Activated naive CD4-positive, alpha-beta T cell treated with anti-CD3 and anti-CD28 coated beads for 36 hours (primary cell): ENCODE data around the gene SERTM1. TPM values are rescaled to one million over a fixed set of nuclear protein-coding genes. Genes with fewer than 3 reads are reported as not detected.

Experiments used
- CTCF ChIA-PET: fragments of 350-600 bp; sonication (Branson Sonifier 250); formaldehyde crosslinking; loops from one replicate; lab custom pipeline; 2021; ENCODE audit warnings: antibody characterized with exemption; lab: Charles Lee
- DNase-seq: peaks from one replicate; pipeline ENCODE4 v3.0.0-alpha.2; 2020
- H3K27ac Mint-ChIP-seq: one replicate; pipeline ENCODE4 v1.8.0; 2021; ENCODE audit warnings: mild to moderate bottlenecking, mixed read lengths
- H3K27me3 Mint-ChIP-seq: one replicate; pipeline ENCODE4 v1.8.0; 2021; ENCODE audit warnings: low read depth, mixed read lengths
- H3K36me3 Mint-ChIP-seq: one replicate; pipeline ENCODE4 v1.8.0; 2021; ENCODE audit warnings: low read depth, mixed read lengths
- H3K4me1 Mint-ChIP-seq: one replicate; pipeline ENCODE4 v1.8.0; 2021; ENCODE audit warnings: low read depth, mixed read lengths
- H3K4me3 Mint-ChIP-seq: one replicate; pipeline ENCODE4 v1.8.0; 2021; ENCODE audit warnings: mild to moderate bottlenecking, moderate library complexity, mixed read lengths
- H3K9me3 Mint-ChIP-seq: one replicate; pipeline ENCODE4 v1.8.0; 2021; ENCODE audit warnings: mixed read lengths
- intact Hi-C: fragments of 100-400 bp; cut with micrococcal nuclease; formaldehyde crosslinking; loops from one replicate; pipeline ENCODE4 v1.15.1; 2023
- total RNA-seq, 2 experiments: library from RNA; stranded (reverse); gene quantifications; one replicate each; pipeline ENCODE4 v1.2.3, GENCODE V29; 2021

SERTM1 gene
- total RNA-seq, 2 experiments from 2014 or later = not detected

- CTCF ChIA-PET = interaction anchor here (0.6 kb wide), 1 partner anchor 398 kb away, joined by 4 read pairs; no protein-coding TSS in a partner anchor
- Mint-ChIP-seq H3K4me3 (no peak overlapping the region), H3K27ac (no peak overlapping the region), H3K4me1 (no peaks in the 10 kb centered on the region), H3K9me3 (no peaks in the 10 kb centered on the region), H3K27me3 (peaks cover 14% of the 10 kb centered on the region), H3K36me3 (no peaks in the 10 kb centered on the region)
- intact Hi-C loops = no loop called here
- no peak for DNase-seq
These were observed 7.1 kb downstream of the SERTM1 start for GRCh38 chr13:36680913-36681312.

GRCh38 chr13:36681894-36682624, 8.2 kb downstream of the SERTM1 start:
- no peaks in the 10 kb centered on the region for H3K9me3 Mint-ChIP-seq
- DNase-seq = no peak
- intact Hi-C loops = no loop called here
- no peaks in the 10 kb centered on the region for H3K36me3 Mint-ChIP-seq
- H3K4me3 Mint-ChIP-seq = no peak overlapping the region
- H3K27ac Mint-ChIP-seq = no peak overlapping the region
- peaks cover 12% of the 10 kb centered on the region for H3K27me3 Mint-ChIP-seq
- no peaks in the 10 kb centered on the region for H3K4me1 Mint-ChIP-seq
- CTCF ChIA-PET = interaction anchor here (0.7 kb wide), 1 partner anchor 14 kb away, joined by 3 read pairs; no protein-coding TSS in a partner anchor

GRCh38 chr13:36683701-36684100, 9.9 kb downstream of the SERTM1 start:
- Mint-ChIP-seq H3K4me3 (no peak overlapping the region), H3K36me3 (no peaks in the 10 kb centered on the region), H3K27ac (no peak overlapping the region), H3K4me1 (no peaks in the 10 kb centered on the region), H3K9me3 (no peaks in the 10 kb centered on the region), H3K27me3 (peaks cover 12% of the 10 kb centered on the region)
- intact Hi-C loops = no loop called here
- CTCF ChIA-PET = interaction anchor here (1.3 kb wide), 1 partner anchor 51 kb away, joined by 5 read pairs; no protein-coding TSS in a partner anchor
- DNase-seq = no peak

GRCh38 chr13:36685927-36686326, 12.1 kb downstream of the SERTM1 start:
- Mint-ChIP-seq H3K4me3 (no peak overlapping the region), H3K4me1 (no peaks in the 10 kb centered on the region), H3K27ac (no peak overlapping the region), H3K36me3 (no peaks in the 10 kb centered on the region), H3K9me3 (no peaks in the 10 kb centered on the region), H3K27me3 (peaks cover 13% of the 10 kb centered on the region)
- CTCF ChIA-PET = interaction anchor here (0.6 kb wide), 1 partner anchor 54 kb away, joined by 4 read pairs; no protein-coding TSS in a partner anchor
- DNase-seq = no peak
- intact Hi-C loops = no loop called here

DNA sequence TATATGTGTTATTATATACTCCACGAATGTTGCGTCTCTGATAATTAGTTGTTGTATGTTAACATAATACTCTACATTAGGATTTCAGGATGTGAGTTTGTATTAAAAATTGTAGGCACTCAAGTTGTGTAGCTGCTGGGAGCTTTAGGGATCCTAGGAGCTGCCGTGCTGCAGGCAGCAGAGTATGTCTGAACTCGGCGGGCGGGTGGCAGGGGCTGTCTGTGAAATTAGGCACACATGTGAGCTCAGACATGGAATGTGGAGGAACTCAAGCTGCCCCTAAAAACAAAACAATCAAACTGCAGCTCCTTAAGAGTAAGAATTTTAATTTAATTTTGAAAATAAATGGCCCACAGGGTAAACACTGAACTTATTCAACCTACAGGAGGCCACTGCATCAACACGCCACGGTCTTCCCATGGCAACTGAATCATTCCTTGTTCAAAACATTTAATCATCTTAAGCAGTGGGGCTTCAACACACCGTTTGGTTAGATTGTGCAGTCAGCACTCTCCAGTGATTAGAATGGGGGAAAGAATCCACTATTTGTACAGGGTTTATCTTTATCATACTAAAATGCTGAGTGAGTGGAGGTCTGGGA, 22.7 kb downstream of the SERTM1 start:
- Mint-ChIP-seq H3K27ac (no peak overlapping the region), H3K4me3 (no peak overlapping the region), H3K9me3 (peaks cover 1% of the 10 kb centered on the region), H3K36me3 (no peaks in the 10 kb centered on the region), H3K27me3 (peaks cover 14% of the 10 kb centered on the region), H3K4me1 (no peaks in the 10 kb centered on the region)
- intact Hi-C loops = no loop called here
- CTCF ChIA-PET = no interaction called here
- no peak for DNase-seq

DNA sequence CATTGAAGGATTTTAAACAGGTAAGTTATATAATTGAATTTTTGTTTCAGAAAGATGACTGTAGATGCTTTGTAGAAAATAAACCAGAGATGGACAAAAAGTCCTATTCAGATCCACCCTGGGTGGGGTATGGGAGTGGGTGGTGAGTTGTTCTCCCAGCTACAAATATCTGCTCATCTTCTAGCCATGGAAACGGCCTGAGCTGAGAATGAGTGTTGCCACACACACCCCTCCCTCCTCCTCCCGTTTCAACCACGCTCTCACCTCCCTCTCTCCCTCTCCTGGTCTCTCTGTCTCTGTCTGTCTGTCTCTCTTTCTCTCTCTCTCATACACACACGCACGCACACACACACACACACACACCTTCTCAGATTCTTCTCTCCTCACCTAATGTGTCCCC, 26.4 kb downstream of the SERTM1 start:
- H3K27ac Mint-ChIP-seq = no peak overlapping the region
- peaks cover 13% of the 10 kb centered on the region for H3K27me3 Mint-ChIP-seq
- no peaks in the 10 kb centered on the region for H3K4me1 Mint-ChIP-seq
- H3K36me3 Mint-ChIP-seq = no peaks in the 10 kb centered on the region
- CTCF ChIA-PET = no interaction called here
- peaks cover 1% of the 10 kb centered on the region for H3K9me3 Mint-ChIP-seq
- H3K4me3 Mint-ChIP-seq = no peak overlapping the region
- intact Hi-C loops = no loop called here
- no peak for DNase-seq

GRCh38 chr13:36706755-36707154, 32.9 kb downstream of the SERTM1 start:
- no peak for DNase-seq
- Mint-ChIP-seq H3K4me3 (no peak overlapping the region), H3K27me3 (peaks cover 20% of the 10 kb centered on the region), H3K27ac (no peak overlapping the region), H3K36me3 (no peaks in the 10 kb centered on the region), H3K9me3 (no peaks in the 10 kb centered on the region), H3K4me1 (no peaks in the 10 kb centered on the region)
- CTCF ChIA-PET = no interaction called here
- intact Hi-C loops = no loop called here

DNA sequence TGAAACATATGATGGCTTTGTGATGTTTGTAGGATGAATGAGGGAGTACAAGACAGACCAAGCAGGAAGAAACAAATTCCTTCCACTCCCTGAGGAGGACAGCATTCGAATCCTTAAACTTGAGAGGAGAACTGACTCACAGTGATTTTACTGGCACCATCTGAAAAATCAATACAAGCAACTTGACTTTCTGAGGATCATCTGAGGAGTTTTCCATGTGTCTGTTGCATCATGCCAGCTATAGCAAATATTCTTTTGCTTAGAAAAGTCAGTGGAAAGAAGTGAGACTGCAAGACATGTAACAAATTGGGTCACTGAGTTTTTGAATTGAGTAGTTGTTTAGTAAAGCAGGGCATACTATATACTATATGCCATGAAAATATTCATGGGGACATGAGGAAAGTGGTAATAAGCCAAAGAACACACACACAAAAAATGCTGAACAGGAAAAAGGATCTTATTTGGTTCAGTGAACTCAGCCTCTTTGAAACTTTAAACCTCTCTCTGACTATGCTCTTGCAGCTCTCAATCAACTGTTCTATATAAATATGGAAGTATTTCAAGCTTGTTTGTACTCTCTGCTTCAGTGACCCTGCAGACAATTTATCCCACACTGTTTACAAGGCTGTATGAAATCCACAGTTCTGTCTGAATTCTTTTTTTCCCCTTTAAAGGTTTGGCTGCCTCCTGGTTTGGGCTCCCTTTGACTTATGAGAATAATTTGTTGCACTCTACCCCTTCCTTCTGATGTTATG, 35.5 kb downstream of the SERTM1 start:
- no peak overlapping the region for H3K4me3 Mint-ChIP-seq
- H3K9me3 Mint-ChIP-seq = no peaks in the 10 kb centered on the region
- no peak overlapping the region for H3K27ac Mint-ChIP-seq
- intact Hi-C loops = no loop called here
- CTCF ChIA-PET = no interaction called here
- no peaks in the 10 kb centered on the region for H3K36me3 Mint-ChIP-seq
- H3K27me3 Mint-ChIP-seq = peaks cover 28% of the 10 kb centered on the region
- H3K4me1 Mint-ChIP-seq = no peaks in the 10 kb centered on the region
- DNase-seq = no peak

GRCh38 chr13:36710396-36710795, 36.6 kb downstream of the SERTM1 start:
- DNase-seq = no peak
- intact Hi-C loops = no loop called here
- no peaks in the 10 kb centered on the region for H3K4me1 Mint-ChIP-seq
- no peaks in the 10 kb centered on the region for H3K36me3 Mint-ChIP-seq
- CTCF ChIA-PET = interaction anchor here (0.5 kb wide), 1 partner anchor 255 kb away, joined by 5 read pairs; no protein-coding TSS in a partner anchor
- H3K4me3 Mint-ChIP-seq = no peak overlapping the region
- peaks cover 22% of the 10 kb centered on the region for H3K27me3 Mint-ChIP-seq
- H3K9me3 Mint-ChIP-seq = no peaks in the 10 kb centered on the region
- H3K27ac Mint-ChIP-seq = no peak overlapping the region

DNA sequence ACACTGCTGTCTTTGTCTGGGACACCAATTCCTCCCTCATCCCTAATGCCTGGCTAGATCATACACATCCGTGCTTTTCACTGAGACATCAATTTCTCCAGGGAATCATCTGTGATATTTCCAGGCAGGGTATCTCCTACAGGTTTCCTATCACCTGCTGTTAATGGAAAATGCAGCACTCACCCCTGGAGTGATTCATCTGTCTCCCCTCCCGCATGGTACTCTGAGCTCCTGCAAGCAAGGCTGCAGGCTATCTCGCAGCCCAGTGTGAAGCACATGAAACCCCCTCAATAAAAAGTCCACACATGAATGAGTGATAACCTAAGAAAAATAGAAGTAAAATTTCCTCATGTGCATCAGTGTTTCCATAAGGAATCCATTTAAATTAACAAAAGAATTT, 38.5 kb downstream of the SERTM1 start:
- H3K9me3 Mint-ChIP-seq = no peaks in the 10 kb centered on the region
- intact Hi-C loops = no loop called here
- peaks cover 25% of the 10 kb centered on the region for H3K27me3 Mint-ChIP-seq
- CTCF ChIA-PET = no interaction called here
- H3K4me1 Mint-ChIP-seq = no peaks in the 10 kb centered on the region
- no peak for DNase-seq
- H3K36me3 Mint-ChIP-seq = no peaks in the 10 kb centered on the region
- no peak overlapping the region for H3K27ac Mint-ChIP-seq
- no peak overlapping the region for H3K4me3 Mint-ChIP-seq

GRCh38 chr13:36712770-36713169, 39.0 kb downstream of the SERTM1 start:
- intact Hi-C loops = no loop called here
- no peaks in the 10 kb centered on the region for H3K4me1 Mint-ChIP-seq
- CTCF ChIA-PET = no interaction called here
- H3K4me3 Mint-ChIP-seq = no peak overlapping the region
- H3K9me3 Mint-ChIP-seq = no peaks in the 10 kb centered on the region
- no peaks in the 10 kb centered on the region for H3K36me3 Mint-ChIP-seq
- peaks cover 25% of the 10 kb centered on the region for H3K27me3 Mint-ChIP-seq
- DNase-seq = no peak
- H3K27ac Mint-ChIP-seq = no peak overlapping the region

DNA sequence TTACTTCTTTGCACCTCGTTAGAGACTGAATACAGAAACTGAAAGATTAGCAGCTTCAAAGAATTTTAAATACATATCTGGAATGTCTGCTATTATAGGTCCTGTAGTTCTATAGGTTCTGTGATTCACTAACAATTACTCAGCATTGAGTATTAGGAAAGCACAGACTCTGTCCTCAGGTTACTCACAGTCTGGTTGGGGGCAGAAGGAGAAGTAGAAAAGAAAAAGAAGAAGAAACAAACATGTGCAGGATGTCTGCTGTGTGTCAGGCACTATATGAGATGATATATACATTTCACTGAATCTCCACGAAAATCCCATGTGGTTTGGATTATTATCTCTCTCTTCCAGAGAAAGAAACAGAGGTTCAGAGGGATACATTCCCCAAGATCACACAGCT, 40.1 kb downstream of the SERTM1 start:
- Mint-ChIP-seq H3K27me3 (peaks cover 25% of the 10 kb centered on the region), H3K9me3 (no peaks in the 10 kb centered on the region), H3K4me1 (no peaks in the 10 kb centered on the region), H3K4me3 (no peak overlapping the region), H3K27ac (no peak overlapping the region), H3K36me3 (no peaks in the 10 kb centered on the region)
- intact Hi-C loops = no loop called here
- no peak for DNase-seq
- CTCF ChIA-PET = no interaction called here
